ENCODE results near the gene ITGBL1.

The ITGBL1 gene

DNA sequence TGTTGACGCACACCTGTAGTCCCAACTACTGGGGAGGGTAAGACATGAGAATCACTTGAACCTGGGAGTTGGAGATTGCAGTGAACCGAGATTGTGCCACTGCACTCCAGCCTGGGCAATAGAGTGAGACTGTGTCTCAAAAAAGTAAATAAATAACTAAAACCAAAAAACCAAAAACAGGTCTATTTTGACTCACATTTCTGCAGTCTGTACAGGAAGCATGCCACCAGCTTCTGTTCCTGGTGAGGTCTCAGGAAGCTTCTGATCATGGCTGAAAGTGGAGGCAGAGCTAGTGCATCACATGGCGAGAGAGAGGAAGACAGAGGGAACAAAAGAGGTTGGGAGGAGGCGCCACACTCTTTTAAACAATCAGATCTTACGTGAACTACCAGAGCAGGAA is 142.5 kb downstream of the ITGBL1 start:
- TF ChIP-seq CTCF (IDR thresholded peaks at IDR 0.05) = no peak
- Histone ChIP-seq H3K4me3 (no peak overlapping the region), H3K27ac (no peak overlapping the region)
- DNase-seq (ENCODE audit: low spot score) = no peak

DNA sequence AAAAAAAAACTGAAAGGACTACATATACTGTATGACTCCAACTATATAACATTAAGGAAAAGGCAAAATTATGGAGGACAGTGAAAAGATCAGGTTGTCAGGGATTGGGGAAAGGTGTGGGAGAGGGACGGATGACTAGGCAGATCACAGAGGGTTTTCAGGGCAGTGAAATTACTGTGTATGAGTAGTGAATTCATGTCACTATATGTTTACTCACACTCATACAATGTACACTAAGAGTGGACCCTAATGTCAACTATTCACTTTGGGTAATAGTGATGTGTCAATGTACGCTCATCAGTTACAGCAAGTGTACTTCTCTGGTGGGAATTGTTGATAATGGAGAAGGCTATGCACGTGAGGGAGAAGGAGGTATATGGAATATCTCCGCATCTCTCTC is 144.3 kb downstream of the ITGBL1 start:
- Histone ChIP-seq H3K27ac (no peak overlapping the region), H3K4me3 (no peak overlapping the region)
- DNase-seq (ENCODE audit: low spot score) = no peak
- no peak for TF ChIP-seq CTCF (IDR thresholded peaks at IDR 0.05)

DNA sequence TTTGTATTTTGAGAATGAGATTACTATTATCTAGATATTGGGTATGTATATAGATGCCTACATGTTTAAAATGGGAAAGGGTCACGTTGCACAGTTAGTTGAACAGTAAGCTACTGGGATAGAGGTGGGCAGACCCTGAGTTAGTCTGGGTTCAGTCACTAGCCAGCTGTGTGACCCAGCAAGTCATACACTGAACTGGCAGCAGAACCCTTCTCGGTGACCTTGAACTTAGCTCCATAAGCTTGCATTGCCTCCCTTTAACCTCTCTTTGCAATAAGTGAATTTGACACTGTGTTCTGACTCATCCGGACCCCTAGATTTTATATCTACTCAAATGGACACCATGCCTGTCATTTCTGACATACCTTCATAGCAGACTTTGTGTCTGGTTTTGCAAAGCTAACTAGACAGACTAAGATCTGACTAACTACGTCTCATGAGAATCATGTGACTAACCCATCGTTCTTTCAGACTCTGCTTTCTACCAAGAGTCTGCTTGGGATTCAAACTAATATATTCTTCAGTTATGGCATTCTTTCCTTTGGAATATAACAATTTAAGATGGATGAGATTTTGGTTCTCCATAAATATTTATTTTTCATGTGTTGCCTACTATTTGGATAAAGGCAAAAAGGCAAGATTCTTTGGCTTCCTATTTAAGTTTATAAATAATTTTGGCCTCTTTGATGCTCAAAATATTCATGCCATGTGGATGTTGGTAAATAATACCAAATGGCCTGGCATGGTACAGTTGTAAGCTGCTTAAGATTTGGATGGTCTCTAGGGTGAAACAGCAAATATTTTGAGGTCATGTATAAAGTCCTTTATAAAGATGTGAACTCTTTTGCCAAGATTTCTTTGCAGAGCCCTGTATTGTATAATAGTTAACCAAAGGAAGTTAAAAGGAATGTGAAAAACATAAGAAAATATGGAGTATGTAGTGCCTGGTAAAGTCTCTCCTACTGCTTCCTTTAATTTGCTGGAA is 159.3 kb downstream of the ITGBL1 start:
- DNase-seq (ENCODE audit: low spot score) = no peak
- Histone ChIP-seq H3K27ac (no peak overlapping the region), H3K4me3 (no peak overlapping the region)
- TF ChIP-seq CTCF (IDR thresholded peaks at IDR 0.05) = no peak

DNA sequence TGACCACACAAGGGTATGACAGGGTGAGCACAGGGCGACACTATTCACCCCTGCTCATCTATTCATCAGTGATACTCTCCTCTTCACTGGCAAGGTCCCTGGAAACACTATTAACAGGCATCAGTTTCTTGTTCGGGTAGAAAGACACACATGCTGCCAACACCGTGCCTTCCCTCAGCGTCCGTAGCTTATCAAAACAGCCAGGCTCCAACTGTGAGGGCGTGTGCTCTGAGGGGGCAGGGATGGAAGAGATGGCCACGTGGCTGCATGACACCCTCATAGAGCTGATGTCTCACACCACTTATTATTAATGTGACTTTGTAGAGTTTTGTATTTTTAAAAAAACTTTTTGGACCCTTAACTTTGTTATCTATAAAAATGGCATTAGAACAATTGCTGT is 160.3 kb downstream of the ITGBL1 start:
- no peak for DNase-seq (ENCODE audit: low spot score)
- Histone ChIP-seq H3K4me3 (no peak overlapping the region), H3K27ac (no peak overlapping the region)
- no peak for TF ChIP-seq CTCF (IDR thresholded peaks at IDR 0.05)

DNA sequence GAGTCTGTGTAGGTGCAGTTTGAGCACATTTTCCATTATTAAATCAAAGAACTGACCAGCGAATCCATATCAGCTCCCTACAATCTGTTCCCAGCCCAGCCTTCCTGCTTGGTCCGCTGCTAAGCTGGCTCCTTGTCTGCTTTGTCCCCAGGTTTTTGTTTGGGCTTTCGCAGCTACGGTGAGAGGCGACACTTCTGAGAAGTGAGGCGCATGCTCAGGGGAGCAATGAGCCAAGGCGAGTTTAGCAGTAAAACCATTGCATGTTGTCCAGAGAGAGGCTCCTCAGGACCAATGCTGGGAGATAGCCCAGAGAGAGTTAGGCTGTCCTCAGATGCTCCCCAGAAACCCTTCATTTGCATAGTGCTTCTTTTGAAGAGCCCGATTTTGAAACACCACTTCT is 162.0 kb downstream of the ITGBL1 start:
- Histone ChIP-seq H3K4me3 (no peak overlapping the region), H3K27ac (no peak overlapping the region)
- TF ChIP-seq CTCF (IDR thresholded peaks at IDR 0.05) = no peak
- DNase-seq (ENCODE audit: low spot score) = no peak

- no peak overlapping the region for H3K27ac ChIP-seq
Measured at GRCh38 chr13:101618440-101619187, 166.1 kb downstream of the ITGBL1 start.

More at GRCh38 chr13:101618440-101619187, 166.1 kb downstream of the ITGBL1 start:
- H3K4me3 ChIP-seq = no peak overlapping the region
- DNase-seq (ENCODE audit: low spot score) = no peak
- TF ChIP-seq CTCF (IDR thresholded peaks at IDR 0.05) = no peak
